H9 (cell line): ENCODE measurements around the gene TMBIM6. TPM values are rescaled to one million over a fixed set of nuclear protein-coding genes. Genes with fewer than 3 reads are reported as not detected.

ENCODE experiments used
- DNase-seq: peaks from one replicate; pipeline ENCODE4 v3.0.0-alpha.2; 2017
- H2AFZ ChIP-seq: one replicate; pipeline ENCODE4 v1.6.1; 2013; ENCODE audit warnings: mild to moderate bottlenecking, low read length, control low read depth, moderate library complexity
- H2AK5ac ChIP-seq: 2 replicates; pipeline ENCODE4 v1.6.1; 2013; ENCODE audit warnings: low read length, control low read depth, mixed read lengths; ENCODE audit not compliant: insufficient read length
- H2BK120ac ChIP-seq: one replicate; pipeline ENCODE4 v1.6.1; 2013; ENCODE audit warnings: low read depth, mild to moderate bottlenecking, low read length, control low read depth, inconsistent platforms; ENCODE audit not compliant: poor library complexity, severe bottlenecking
- H2BK12ac ChIP-seq: 2 replicates; pipeline ENCODE4 v1.6.1; 2013; ENCODE audit warnings: low read length, control low read depth, mixed read lengths, low read depth; ENCODE audit not compliant: insufficient read length
- H2BK15ac ChIP-seq: 2 replicates; pipeline ENCODE4 v1.6.1; 2013; ENCODE audit warnings: low read depth, low read length, control low read depth
- H2BK20ac ChIP-seq: one replicate; pipeline ENCODE4 v1.6.1; 2013; ENCODE audit warnings: low read depth, mild to moderate bottlenecking, low read length, control low read depth, inconsistent platforms; ENCODE audit not compliant: poor library complexity, severe bottlenecking
- H2BK5ac ChIP-seq: 2 replicates; pipeline ENCODE4 v1.6.1; 2013; ENCODE audit warnings: low read length, control low read depth, mixed read lengths; ENCODE audit not compliant: insufficient read length
- H3K14ac ChIP-seq: 2 replicates; pipeline ENCODE4 v1.6.1; 2013; ENCODE audit warnings: low read length, control low read depth; ENCODE audit not compliant: insufficient read depth
- H3K18ac ChIP-seq: 2 replicates; pipeline ENCODE4 v1.6.1; 2013; ENCODE audit warnings: low read depth, mild to moderate bottlenecking, mixed read lengths, low read length, control low read depth; ENCODE audit not compliant: insufficient read length
- H3K23ac ChIP-seq: 2 replicates; pipeline ENCODE4 v1.6.1; 2013; ENCODE audit warnings: low read length, control low read depth, mixed read lengths, low read depth; ENCODE audit not compliant: insufficient read length
- H3K23me2 ChIP-seq: 2 replicates; pipeline ENCODE4 v1.6.1; 2013; ENCODE audit warnings: low read depth, mild to moderate bottlenecking, mixed read lengths, low read length, control low read depth; ENCODE audit not compliant: insufficient read length, poor library complexity, severe bottlenecking
- H3K27ac ChIP-seq: 2 replicates; pipeline ENCODE4 v1.5.1; 2013; ENCODE audit warnings: low read length, control low read depth, mixed read lengths, low read depth; ENCODE audit not compliant: insufficient read length
- H3K27me3 ChIP-seq: 2 replicates; pipeline ENCODE4 v1.6.1; 2013; ENCODE audit warnings: low read length, control low read depth, inconsistent platforms; ENCODE audit not compliant: insufficient read depth
- H3K4ac ChIP-seq: 2 replicates; pipeline ENCODE4 v1.6.1; 2013; ENCODE audit warnings: low read depth, mild to moderate bottlenecking, control low read depth, inconsistent platforms, low read length, moderate library complexity
- H3K4me1 ChIP-seq: 2 replicates; pipeline ENCODE4 v1.6.1; 2013; ENCODE audit warnings: low read length, control low read depth, inconsistent platforms; ENCODE audit not compliant: insufficient read depth
- H3K4me2 ChIP-seq: 2 replicates; pipeline ENCODE4 v1.6.1; 2013; ENCODE audit warnings: low read length, control low read depth, mixed read lengths; ENCODE audit not compliant: insufficient read length, insufficient read depth
- H3K56ac ChIP-seq: 2 replicates; pipeline ENCODE4 v1.6.1; 2013; ENCODE audit warnings: low read depth, mild to moderate bottlenecking, mixed read lengths, low read length, control low read depth; ENCODE audit not compliant: insufficient read length
- H3K79me1 ChIP-seq: 2 replicates; pipeline ENCODE4 v1.6.1; 2013; ENCODE audit warnings: low read depth, mild to moderate bottlenecking, moderate library complexity, low read length, control low read depth, inconsistent platforms; ENCODE audit not compliant: insufficient read depth, poor library complexity, severe bottlenecking
- H3K79me2 ChIP-seq: 2 replicates; pipeline ENCODE4 v1.6.1; 2013; ENCODE audit warnings: low read length, control low read depth, inconsistent platforms; ENCODE audit not compliant: insufficient read depth
- H3K9ac ChIP-seq: 2 replicates; pipeline ENCODE4 v1.6.1; 2013; ENCODE audit warnings: low read length, control low read depth, mixed read lengths; ENCODE audit not compliant: insufficient read length; ENCODE audit errors: extremely low read depth
- H3K9me3 ChIP-seq: one replicate; pipeline ENCODE4 v1.6.1; 2013; ENCODE audit warnings: low read depth, low read length, inconsistent platforms; ENCODE audit not compliant: control insufficient read depth
- H3T11ph ChIP-seq: one replicate; pipeline ENCODE4 v1.6.1; 2013; ENCODE audit warnings: mild to moderate bottlenecking, low read length, control low read depth, inconsistent platforms
- H4K20me1 ChIP-seq: one replicate; pipeline ENCODE4 v1.6.1; 2013; ENCODE audit not compliant: control insufficient read depth, insufficient read length, insufficient read depth
- H4K5ac ChIP-seq: 2 replicates; pipeline ENCODE4 v1.6.1; 2013; ENCODE audit warnings: low read depth, mild to moderate bottlenecking, mixed read lengths, low read length, control low read depth; ENCODE audit not compliant: insufficient read length
- H4K8ac ChIP-seq: replicated peaks from 2 replicates; pipeline ENCODE4 v1.6.1; 2013; ENCODE audit warnings: low read length, control low read depth, mixed read lengths, low read depth; ENCODE audit not compliant: insufficient read length
- H4K91ac ChIP-seq: 2 replicates; pipeline ENCODE4 v1.6.1; 2013; ENCODE audit warnings: low read depth, mild to moderate bottlenecking, moderate library complexity, mixed read lengths, low read length, control low read depth; ENCODE audit not compliant: insufficient read length
- H3K27ac Mint-ChIP-seq, 3 experiments: 2 replicates in 2 of 3; 3 replicates in 1 of 3; pipeline ENCODE4 v1.8.0; 2020 to 2021; ENCODE audit warnings: mixed read lengths in 3 of 3, mild to moderate bottlenecking in 1 of 3, moderate library complexity in 1 of 3
- H3K27me3 Mint-ChIP-seq: 2 replicates; pipeline ENCODE4 v1.8.0; 2021; ENCODE audit warnings: low read depth, mild to moderate bottlenecking, moderate library complexity, mixed read lengths
- H3K36me3 Mint-ChIP-seq, 3 experiments: 2 replicates in 2 of 3; 3 replicates in 1 of 3; pipeline ENCODE4 v1.8.0; 2020 to 2021; ENCODE audit warnings: low read depth in 3 of 3, mixed read lengths in 3 of 3; ENCODE audit not compliant: insufficient read depth in 1 of 3
- H3K4me1 Mint-ChIP-seq, 2 experiments: 2 replicates each; pipeline ENCODE4 v1.8.0; 2020; ENCODE audit warnings: mixed read lengths in 2 of 2
- H3K4me3 Mint-ChIP-seq, 2 experiments: 2 replicates in 1 of 2; 3 replicates in 1 of 2; pipeline ENCODE4 v1.8.0; 2020 to 2021; ENCODE audit warnings: mild to moderate bottlenecking in 2 of 2, mixed read lengths in 2 of 2, moderate library complexity in 1 of 2
- H3K9me3 Mint-ChIP-seq, 2 experiments: 2 replicates in 1 of 2; 3 replicates in 1 of 2; pipeline ENCODE4 v1.8.0; 2020; ENCODE audit warnings: mild to moderate bottlenecking in 2 of 2, mixed read lengths in 2 of 2, moderate library complexity in 1 of 2
- CTCF ChIP-seq: fragments of 200-600 bp; sonication (generic); conservative IDR thresholded peaks from 3 replicates; pipeline ENCODE4 v1.8.0; 2021; ENCODE audit warnings: antibody characterized with exemption, mild to moderate bottlenecking
- WGBS: extraction: QIAGEN DNeasy Blood & Tissue Kit; methylation state at CpG from one replicate; pipeline ENCODE4 v1.1.7; 2013; ENCODE audit warnings: missing lambda C conversion rate, low lambda C conversion rate, mixed read lengths; ENCODE audit not compliant: insufficient read length; ENCODE audit errors: extremely low coverage; 5-methylcytosine and 5-hydroxymethylcytosine counted together
- total RNA-seq: library from RNA; stranded (reverse); gene quantifications from 2 replicates; pipeline ENCODE4 v1.2.1, GENCODE V29; 2021

Gene TMBIM6
- total RNA-seq, 1 experiment from 2014 or later = 362 TPM

GRCh38 chr12:49748800-49749199 is 7.4 kb downstream of the TMBIM6 start:
- Histone ChIP-seq H3K79me1 (no peaks in the 10 kb centered on the region), H3K4me2 (no peak overlapping the region), H2BK120ac (no peak overlapping the region), H2BK20ac (no peak overlapping the region), H3K23me2 (no peaks in the 10 kb centered on the region), H3K23ac (no peak overlapping the region), H3K79me2 (peaks cover 50% of the 10 kb centered on the region), H2BK5ac (no peak overlapping the region), H3K27me3 (no peaks in the 10 kb centered on the region), H3K56ac (no peak overlapping the region), H3K18ac (no peak overlapping the region), H3K27ac (no peak overlapping the region), H2BK15ac (no peak overlapping the region), H2AK5ac (no peak overlapping the region), H4K8ac (no peak overlapping the region), H3K4ac (no peak overlapping the region), H3K4me1 (no peaks in the 10 kb centered on the region; the same call in 1 of the 2 replicates), H2AFZ (no peak overlapping the region), H4K5ac (no peak overlapping the region), H3K9ac (no peak overlapping the region), H2BK12ac (no peak overlapping the region), H3K14ac (no peak overlapping the region), H3K9me3 (no peaks in the 10 kb centered on the region), H4K20me1 (no peaks in the 10 kb centered on the region), H3T11ph (no peak overlapping the region), H4K91ac (no peak overlapping the region)
- DNase-seq = no peak
- no peak for TF ChIP-seq CTCF
- no peaks in the 10 kb centered on the region for H3K9me3 Mint-ChIP-seq
- H3K4me1 Mint-ChIP-seq = peaks cover 36 to 37% of the 10 kb centered on the region in 2 experiments
- WGBS = no CpG with 5 or more reads among the region's 3 CpGs
- no peak overlapping the region for H3K27ac Mint-ChIP-seq
- H3K4me3 Mint-ChIP-seq = no peak overlapping the region
- H3K36me3 Mint-ChIP-seq = peaks cover 10 to 34% (median 32%) of the 10 kb centered on the region in 3 experiments; a peak in 6 of 7 replicates
- no peaks in the 10 kb centered on the region for H3K27me3 Mint-ChIP-seq
